ENCODE results near the gene PLAGL1. TPM values are rescaled to one million over a fixed set of nuclear protein-coding genes. Genes with fewer than 3 reads are reported as not detected.

PLAGL1 gene
- total and polyA plus RNA-seq, 2 of the 13 experiments (the other 11 are each of a cell fraction or from before 2014, with no cell fraction given) = 0.60 to 2.3 TPM

DNA sequence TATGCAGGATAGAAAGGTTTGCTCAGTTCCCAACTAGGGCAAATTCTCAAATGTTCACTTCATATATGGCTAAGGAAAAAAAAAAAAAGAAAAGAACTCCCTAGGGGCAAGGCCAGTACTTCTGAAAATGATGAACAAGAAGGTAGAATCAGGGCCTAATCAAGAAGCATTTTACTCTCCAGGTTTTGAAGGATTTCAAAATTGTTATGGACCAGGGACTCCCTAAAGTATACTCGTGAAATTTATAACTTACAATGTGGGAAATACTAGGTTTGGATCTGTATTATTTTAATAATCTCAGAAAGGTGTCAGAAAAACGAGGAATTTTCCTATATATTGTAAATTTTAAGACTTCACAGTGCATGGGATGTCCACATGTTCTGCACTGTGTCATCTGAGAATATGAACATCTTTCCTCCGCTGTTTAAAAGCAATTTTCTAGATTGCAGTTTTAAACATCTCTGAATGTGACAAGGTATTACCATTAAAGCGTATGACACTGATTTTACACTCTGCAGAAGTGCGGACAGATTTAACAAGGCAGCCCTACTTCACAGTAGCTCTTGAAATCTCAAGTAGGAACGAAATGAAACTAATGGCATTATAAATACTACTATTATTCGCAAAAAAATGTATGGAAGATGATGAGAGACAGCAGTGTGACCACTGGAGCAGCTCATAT lies 14.0 kb downstream of the PLAGL1 start:
- Histone ChIP-seq H3K79me2 (ENCODE audit: insufficient read depth, low read length) (no peaks in the 10 kb centered on the region), H4K20me1 (ENCODE audit: insufficient read depth, low read length) (no peaks in the 10 kb centered on the region), H3K9me3 (ENCODE audit: low read length) (no peaks in the 10 kb centered on the region), H3K4me2 (ENCODE audit: low read depth, low read length) (no peak overlapping the region), H3K4me3 (replicated peaks in 1 of 3; ENCODE audit: insufficient read depth in 1 of 3, low read depth in 2 of 3, low read length in 3 of 3) (no peak overlapping the region), H3K4me1 (ENCODE audit: insufficient read depth, low read length) (no peaks in the 10 kb centered on the region), H3K27me3 (ENCODE audit: control insufficient read depth in 1 of 2, insufficient read depth in 2 of 2, low read length in 2 of 2) (no peaks in the 10 kb centered on the region), H2AFZ (ENCODE audit: low read length) (no peak overlapping the region), H3K36me3 (replicated peaks in 1 of 2; ENCODE audit: control insufficient read depth in 1 of 2, insufficient read depth in 2 of 2, low read length in 2 of 2) (no peaks in the 10 kb centered on the region), H3K27ac (ENCODE audit: extremely low read length, insufficient read depth, low read length) (no peak overlapping the region), H3K9ac (ENCODE audit: insufficient read depth, low read depth, low read length) (no peak overlapping the region)
- TF ChIP-seq, protein P1, sequence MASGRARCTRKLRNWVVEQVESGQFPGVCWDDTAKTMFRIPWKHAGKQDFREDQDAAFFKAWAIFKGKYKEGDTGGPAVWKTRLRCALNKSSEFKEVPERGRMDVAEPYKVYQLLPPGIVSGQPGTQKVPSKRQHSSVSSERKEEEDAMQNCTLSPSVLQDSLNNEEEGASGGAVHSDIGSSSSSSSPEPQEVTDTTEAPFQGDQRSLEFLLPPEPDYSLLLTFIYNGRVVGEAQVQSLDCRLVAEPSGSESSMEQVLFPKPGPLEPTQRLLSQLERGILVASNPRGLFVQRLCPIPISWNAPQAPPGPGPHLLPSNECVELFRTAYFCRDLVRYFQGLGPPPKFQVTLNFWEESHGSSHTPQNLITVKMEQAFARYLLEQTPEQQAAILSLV (CRISPR knock-in tag; IDR thresholded peaks at IDR 0.05; ENCODE audit: borderline replicate concordance) = no peak
- TF ChIP-seq MAF1 (CRISPR knock-in tag; IDR thresholded peaks at IDR 0.05; ENCODE audit: borderline replicate concordance) = no peak
- no peak for TF ChIP-seq ZNF33B (CRISPR knock-in tag; IDR thresholded peaks at IDR 0.05)
- no peak for TF ChIP-seq TBX3 (IDR thresholded peaks at IDR 0.05; ENCODE audit: borderline replicate concordance)
- no peak for TF ChIP-seq WIZ (CRISPR knock-in tag; IDR thresholded peaks at IDR 0.05)
- TF ChIP-seq ZNF235 (CRISPR knock-in tag; IDR thresholded peaks at IDR 0.05; ENCODE audit: borderline replicate concordance) = no peak
- no peak for TF ChIP-seq ZNF543 (CRISPR knock-in tag; IDR thresholded peaks at IDR 0.05)
- no peak for TF ChIP-seq MIXL1 (CRISPR knock-in tag; IDR thresholded peaks at IDR 0.05)
- TF ChIP-seq, protein P2, sequence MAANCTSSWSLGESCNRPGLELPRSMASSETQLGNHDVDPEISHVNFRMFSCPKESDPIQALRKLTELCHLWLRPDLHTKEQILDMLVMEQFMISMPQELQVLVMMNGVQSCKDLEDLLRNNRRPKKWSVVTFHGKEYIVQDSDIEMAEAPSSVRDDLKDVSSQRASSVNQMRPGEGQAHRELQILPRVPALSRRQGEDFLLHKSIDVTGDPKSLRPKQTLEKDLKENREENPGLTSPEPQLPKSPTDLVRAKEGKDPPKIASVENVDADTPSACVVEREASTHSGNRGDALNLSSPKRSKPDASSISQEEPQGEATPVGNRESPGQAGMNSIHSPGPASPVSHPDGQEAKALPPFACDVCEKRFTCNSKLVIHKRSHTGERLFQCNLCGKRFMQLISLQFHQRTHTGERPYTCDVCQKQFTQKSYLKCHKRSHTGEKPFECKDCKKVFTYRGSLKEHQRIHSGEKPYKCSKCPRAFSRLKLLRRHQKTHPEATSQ (CRISPR knock-in tag; IDR thresholded peaks at IDR 0.05; ENCODE audit: borderline replicate concordance) = no peak
- 40% methylated on average over 7 of the region's 7 CpGs for WGBS (ENCODE audit: low lambda C conversion rate)
- ATAC-seq = no peak
- intact Hi-C loops (cut with micrococcal nuclease; ENCODE audit: unreplicated experiment) (no loop called here), in situ Hi-C loops (cut with HindIII; ENCODE audit: extremely low pct_ligation_motif_present, low pct_unique_long_range_greater_than_20kb) (no loop called here)
- DNase-seq (ENCODE audit: low spot score) = no peak
- ChIA-PET POLR2A (no interaction called here), CTCF (ENCODE audit: low intra/inter-chr PET ratio, low total read pairs) (no interaction called here)
- FAIRE-seq = no peak
- no TSS peak for BruUV-seq (replicated peaks)
